OCI-LY7 (cell line): ENCODE results near the gene LPIN3.

Experiments used
- EZH2phosphoT487 ChIP-seq: fragments of 200-600 bp; sonication (generic); IDR thresholded peaks from 2 replicates; pipeline ENCODE4 v1.6.1; 2018; ENCODE audit warnings: low read depth, borderline replicate concordance, mild to moderate bottlenecking, mixed run types, antibody characterized with exemption, low read length, moderate library complexity, mixed read lengths
- TF ChIP-seq, protein P1 (sequence below): fragments of 200-600 bp; sonication (generic); conservative IDR thresholded peaks from 2 replicates; pipeline ENCODE4 v1.5.1; 2014; ENCODE audit warnings: mild to moderate bottlenecking, antibody characterized with exemption, low read length, moderate library complexity, mixed read lengths

DNA sequence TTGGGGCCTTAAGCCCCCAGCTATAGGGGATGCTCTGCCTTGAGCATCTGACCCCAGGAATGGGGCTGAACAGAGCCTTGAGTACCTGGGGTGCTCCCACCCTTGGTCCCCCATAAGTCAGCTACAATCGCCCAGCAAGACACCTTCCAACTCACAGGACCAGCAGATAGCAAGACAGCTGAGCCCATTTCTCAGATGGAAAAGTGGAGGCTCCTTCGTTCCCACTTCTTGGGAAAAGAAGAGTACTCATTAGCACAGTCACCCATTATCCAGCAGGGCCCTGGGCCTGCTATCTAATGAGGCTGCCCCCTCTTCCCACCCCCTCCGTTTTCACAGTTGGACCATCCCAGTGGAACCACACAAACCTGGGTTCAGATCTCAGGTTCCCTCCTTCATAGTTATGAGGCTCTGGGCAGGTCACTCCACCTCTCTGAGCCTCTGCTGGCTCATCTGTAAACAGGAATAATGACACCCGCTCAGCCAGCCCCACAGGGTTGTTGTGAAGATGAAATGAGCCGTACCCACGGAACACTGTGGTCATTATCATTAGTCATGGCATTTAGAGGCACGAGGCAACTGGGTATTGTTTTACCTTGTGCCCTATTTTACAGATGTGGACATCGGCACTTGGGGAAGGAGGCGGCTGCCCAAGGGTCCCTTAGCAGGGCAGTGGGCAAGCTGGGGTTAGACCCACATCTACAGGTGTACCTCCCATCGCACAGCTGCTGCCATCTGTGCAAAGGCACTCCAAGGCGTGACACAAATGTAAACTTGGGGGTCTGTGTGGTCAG, 4.5 kb downstream of the LPIN3 start:
- TF ChIP-seq, protein P1, sequence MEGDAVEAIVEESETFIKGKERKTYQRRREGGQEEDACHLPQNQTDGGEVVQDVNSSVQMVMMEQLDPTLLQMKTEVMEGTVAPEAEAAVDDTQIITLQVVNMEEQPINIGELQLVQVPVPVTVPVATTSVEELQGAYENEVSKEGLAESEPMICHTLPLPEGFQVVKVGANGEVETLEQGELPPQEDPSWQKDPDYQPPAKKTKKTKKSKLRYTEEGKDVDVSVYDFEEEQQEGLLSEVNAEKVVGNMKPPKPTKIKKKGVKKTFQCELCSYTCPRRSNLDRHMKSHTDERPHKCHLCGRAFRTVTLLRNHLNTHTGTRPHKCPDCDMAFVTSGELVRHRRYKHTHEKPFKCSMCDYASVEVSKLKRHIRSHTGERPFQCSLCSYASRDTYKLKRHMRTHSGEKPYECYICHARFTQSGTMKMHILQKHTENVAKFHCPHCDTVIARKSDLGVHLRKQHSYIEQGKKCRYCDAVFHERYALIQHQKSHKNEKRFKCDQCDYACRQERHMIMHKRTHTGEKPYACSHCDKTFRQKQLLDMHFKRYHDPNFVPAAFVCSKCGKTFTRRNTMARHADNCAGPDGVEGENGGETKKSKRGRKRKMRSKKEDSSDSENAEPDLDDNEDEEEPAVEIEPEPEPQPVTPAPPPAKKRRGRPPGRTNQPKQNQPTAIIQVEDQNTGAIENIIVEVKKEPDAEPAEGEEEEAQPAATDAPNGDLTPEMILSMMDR = no peak
- TF ChIP-seq EZH2phosphoT487 = no peak
